Tibial artery (tissue), 4 donors: ENCODE measurements around the gene ARHGEF1.

Experiments used
- DNase-seq, 2 donors: peaks; one replicate each; pipeline ENCODE4 v3.0.0-alpha.2; 2019
- H3K27ac ChIP-seq, 2 donors: fragments of 200-600 bp; sonication (generic) in 1 of 2; 1 replicate in 1 of 2; 2 replicates in 1 of 2; pipeline ENCODE4 v1.5.1; 2018 to 2019; ENCODE audit warnings: mild to moderate bottlenecking in 1 of 2
- H3K27me3 ChIP-seq, 2 donors: fragments of 200-600 bp; sonication (generic) in 1 of 2; one replicate each; pipeline versions ENCODE4 v1.5.1 to v1.6.0; 2016 to 2019
- H3K36me3 ChIP-seq, 3 donors: fragments of 200-600 bp; sonication (generic) in 2 of 3; one replicate each; pipeline ENCODE4 v1.5.1; 2016 to 2019; ENCODE audit warnings: mild to moderate bottlenecking in 2 of 3
- H3K4me1 ChIP-seq, 4 donors: fragments of 200-600 bp; sonication (generic) in 2 of 4; 1 replicate in 3 of 4; 2 replicates in 1 of 4; pipeline ENCODE4 v1.5.1; 2016 to 2019
- H3K4me3 ChIP-seq, 2 donors: fragments of 200-600 bp; sonication (generic) in 1 of 2; 1 replicate in 1 of 2; 2 replicates in 1 of 2; pipeline ENCODE4 v1.5.1; 2018 to 2019; ENCODE audit warnings: mild to moderate bottlenecking in 2 of 2
- H3K9me3 ChIP-seq, 3 donors: fragments of 200-600 bp; sonication (generic) in 1 of 3; one replicate each; pipeline ENCODE4 v1.5.1; 2016 to 2019
- CTCF ChIP-seq, 2 experiments: fragments of 200-600 bp in 1 of 2; fragments of 450-650 bp in 1 of 2; IDR thresholded peaks; one replicate each; pipeline ENCODE4 v1.5.1; 2017 to 2019; ENCODE audit warnings: antibody characterized with exemption in 2 of 2, mild to moderate bottlenecking in 1 of 2, moderate library complexity in 1 of 2
- intact Hi-C: fragments of 100-400 bp; cut with DNase I; formaldehyde crosslinking; loops from one replicate; pipeline ENCODE4 v1.15.0; 2023; ENCODE audit warnings: low total_unique reads

The ARHGEF1 gene

GRCh38 chr19:41895745-41896580 lies 13.0 kb downstream of the ARHGEF1 start:
- H3K4me1 ChIP-seq = no peaks in the 10 kb centered on the region
- no peak for TF ChIP-seq CTCF (IDR thresholded peaks at IDR 0.05)
- intact Hi-C loops = no loop called here
- H3K9me3 ChIP-seq = no peaks in the 10 kb centered on the region
- H3K36me3 ChIP-seq = peaks cover 49 to 93% (median 69%) of the 10 kb centered on the region in 3 donors
- no peaks in the 10 kb centered on the region for H3K27me3 ChIP-seq
- H3K4me3 ChIP-seq = no peak overlapping the region
- H3K27ac ChIP-seq = no peak overlapping the region
- DNase-seq = no peak

GRCh38 chr19:41896581-41896942 lies 13.6 kb downstream of the ARHGEF1 start:
- intact Hi-C loops = no loop called here
- TF ChIP-seq CTCF (IDR thresholded peaks at IDR 0.05) = no peak

GRCh38 chr19:41897181-41897580 lies 14.2 kb downstream of the ARHGEF1 start:
- TF ChIP-seq CTCF (IDR thresholded peaks at IDR 0.05) = no peak

More at GRCh38 chr19:41896581-41896942, 13.6 kb downstream of the ARHGEF1 start:
- no peaks in the 10 kb centered on the region for H3K9me3 ChIP-seq
- no peak overlapping the region for H3K4me3 ChIP-seq
- no peaks in the 10 kb centered on the region for H3K27me3 ChIP-seq
- no peak overlapping the region for H3K27ac ChIP-seq
- peaks cover 55 to 93% (median 74%) of the 10 kb centered on the region in 3 donors for H3K36me3 ChIP-seq
- H3K4me1 ChIP-seq = no peaks in the 10 kb centered on the region
- no peak for DNase-seq

GRCh38 chr19:41897820-41898219 lies 14.8 kb downstream of the ARHGEF1 start:
- intact Hi-C loops = no loop called here
- H3K4me3 ChIP-seq = no peak overlapping the region
- H3K36me3 ChIP-seq = peaks cover 67 to 93% (median 79%) of the 10 kb centered on the region in 3 donors
- H3K4me1 ChIP-seq = no peaks in the 10 kb centered on the region
- no peaks in the 10 kb centered on the region for H3K9me3 ChIP-seq
- no peaks in the 10 kb centered on the region for H3K27me3 ChIP-seq
- TF ChIP-seq CTCF (IDR thresholded peaks at IDR 0.05) = no peak
- no peak overlapping the region for H3K27ac ChIP-seq
- no peak for DNase-seq

More at GRCh38 chr19:41897181-41897580, 14.2 kb downstream of the ARHGEF1 start:
- no peaks in the 10 kb centered on the region for H3K9me3 ChIP-seq
- no peak overlapping the region for H3K4me3 ChIP-seq
- H3K27ac ChIP-seq = no peak overlapping the region
- H3K36me3 ChIP-seq = peaks cover 61 to 93% (median 78%) of the 10 kb centered on the region in 3 donors
- no peaks in the 10 kb centered on the region for H3K27me3 ChIP-seq
- intact Hi-C loops = no loop called here
- no peaks in the 10 kb centered on the region for H3K4me1 ChIP-seq
- DNase-seq = no peak

GRCh38 chr19:41898235-41898634 lies 15.3 kb downstream of the ARHGEF1 start:
- intact Hi-C loops = no loop called here
- no peak for TF ChIP-seq CTCF (IDR thresholded peaks at IDR 0.05)
- Histone ChIP-seq H3K27ac (no peak overlapping the region), H3K4me1 (no peaks in the 10 kb centered on the region), H3K9me3 (no peaks in the 10 kb centered on the region), H3K27me3 (no peaks in the 10 kb centered on the region), H3K36me3 (peaks cover 72 to 94% (median 83%) of the 10 kb centered on the region in 3 donors), H3K4me3 (no peak overlapping the region)
- no peak for DNase-seq
